Astrocyte of the spinal cord (primary cell): ENCODE results near the gene CFD.

Experiments
- DNase-seq: peaks from one replicate; pipeline ENCODE4 v3.0.0; 2011; ENCODE audit warnings: low read depth, low spot score
- H3K4me3 ChIP-seq: 2 replicates; pipeline ENCODE4 v1.5.1; 2011; ENCODE audit warnings: low read depth, mild to moderate bottlenecking, low read length, moderate library complexity
- CTCF ChIP-seq: IDR thresholded peaks from 2 replicates; pipeline ENCODE4 v1.5.1; 2012; ENCODE audit warnings: low read depth, mild to moderate bottlenecking, low read length, inconsistent platforms
- in situ Hi-C: cut with HindIII; loops from 2 replicates; pipeline ENCODE4 v1.10.0; 2017; ENCODE audit warnings: low sequenced_read_pairs

CFD gene

DNA sequence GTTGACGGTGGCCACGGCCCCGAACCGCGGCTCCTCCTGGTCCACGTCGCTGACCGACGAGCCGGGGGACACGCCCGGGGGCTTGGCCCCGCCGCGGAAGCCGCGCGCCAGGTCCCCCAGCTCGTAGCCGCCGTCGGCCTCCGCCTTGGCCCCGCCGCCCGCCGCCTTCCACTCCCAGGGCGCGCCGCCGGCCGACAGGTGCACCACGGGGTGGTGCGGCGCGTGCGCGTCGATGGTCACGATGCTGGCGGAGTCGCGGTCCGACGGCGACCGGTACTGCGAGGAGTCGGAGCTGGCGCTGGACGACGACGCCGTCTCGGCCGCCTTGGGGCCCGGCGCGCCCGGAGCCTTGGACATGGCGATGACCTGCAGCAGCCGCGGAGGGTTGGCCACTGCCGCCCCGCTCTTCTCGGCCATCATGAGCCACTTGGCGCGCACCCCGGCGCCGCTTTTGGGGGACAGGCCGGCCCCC, 46.7 kb upstream of the CFD start:
- in situ Hi-C loops, result no loop called here
- no peak for DNase-seq
- no peak for TF ChIP-seq CTCF
- no peak overlapping the region for H3K4me3 ChIP-seq

GRCh38 chr19:813219-814151, 46.0 kb upstream of the CFD start:
- DNase-seq, result no peak
- TF ChIP-seq CTCF, result no peak
- H3K4me3 ChIP-seq, result no peak overlapping the region
- in situ Hi-C loops, result no loop called here

- H3K4me3 ChIP-seq, result no peak overlapping the region
- in situ Hi-C loops, result no loop called here
- no peak for TF ChIP-seq CTCF
- DNase-seq, result no peak
These were observed 45.0 kb upstream of the CFD start for GRCh38 chr19:814152-815078.

DNA sequence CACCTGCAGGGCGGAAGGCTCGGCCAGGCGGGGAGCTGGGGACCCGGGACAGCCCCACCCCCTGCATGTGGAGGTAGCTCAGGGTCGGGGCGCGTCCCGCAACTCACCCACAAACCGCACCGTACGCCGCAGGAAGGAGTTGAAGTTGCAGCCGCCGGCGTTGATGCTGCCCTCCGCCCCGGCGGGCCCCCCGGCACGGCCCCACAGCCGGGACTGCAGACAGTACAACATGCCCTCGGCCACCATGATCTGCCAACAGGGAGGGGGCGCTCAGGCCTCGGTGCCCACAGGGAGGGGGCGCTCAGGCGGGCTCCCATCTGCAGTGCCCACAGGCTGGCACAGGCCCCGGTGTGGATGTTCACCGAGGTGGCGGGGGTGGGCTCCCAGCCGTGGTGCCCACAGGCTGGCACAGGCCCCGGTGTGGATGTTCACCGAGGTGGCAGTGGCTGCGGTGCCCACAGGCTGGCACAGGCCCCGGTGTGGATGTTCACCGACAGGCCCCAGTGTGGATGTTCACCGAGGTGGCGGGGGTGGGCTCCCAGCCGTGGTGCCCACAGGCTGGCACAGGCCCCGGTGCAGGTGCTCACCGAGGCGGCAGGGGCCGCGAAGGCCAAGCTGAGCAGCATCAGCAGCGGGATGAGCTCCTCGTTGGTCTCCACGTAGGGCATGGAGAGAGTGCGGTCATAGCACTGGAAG, 44.2 kb upstream of the CFD start:
- DNase-seq, result no peak
- TF ChIP-seq CTCF, result no peak
- in situ Hi-C loops, result no loop called here
- no peak overlapping the region for H3K4me3 ChIP-seq

- no peak overlapping the region for H3K4me3 ChIP-seq
- no peak for TF ChIP-seq CTCF
- in situ Hi-C loops, result no loop called here
- no peak for DNase-seq
These were observed 43.5 kb upstream of the CFD start for GRCh38 chr19:815775-816499.
